ENCODE data around the gene PXDN.
"Not testable (repeated sequence)": the region's sequence is repeated elsewhere in the genome, so short reads cannot be mapped to it uniquely, and the experiment has no call there.

Gene PXDN

DNA sequence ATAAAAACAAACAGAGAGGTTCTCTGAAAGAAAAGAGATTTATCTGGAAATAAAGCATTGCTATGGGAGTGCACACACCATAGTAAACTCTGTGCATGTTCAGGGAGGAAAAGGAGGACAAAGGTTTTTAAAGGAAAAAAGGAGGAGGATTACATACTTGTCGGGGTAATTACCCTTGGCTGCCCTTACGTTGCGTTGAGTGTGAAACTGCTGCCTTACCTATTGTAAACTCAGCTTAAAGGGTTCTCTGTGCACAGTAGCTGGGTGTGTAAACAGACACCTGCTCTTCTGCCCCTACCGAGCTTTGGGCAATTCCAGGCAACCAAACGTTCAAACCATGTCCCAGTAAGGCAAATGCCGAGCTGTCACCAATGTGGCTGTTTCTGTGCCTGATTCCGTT is 29.6 kb upstream of the PXDN start:
- DNase-seq, result no peak

DNA sequence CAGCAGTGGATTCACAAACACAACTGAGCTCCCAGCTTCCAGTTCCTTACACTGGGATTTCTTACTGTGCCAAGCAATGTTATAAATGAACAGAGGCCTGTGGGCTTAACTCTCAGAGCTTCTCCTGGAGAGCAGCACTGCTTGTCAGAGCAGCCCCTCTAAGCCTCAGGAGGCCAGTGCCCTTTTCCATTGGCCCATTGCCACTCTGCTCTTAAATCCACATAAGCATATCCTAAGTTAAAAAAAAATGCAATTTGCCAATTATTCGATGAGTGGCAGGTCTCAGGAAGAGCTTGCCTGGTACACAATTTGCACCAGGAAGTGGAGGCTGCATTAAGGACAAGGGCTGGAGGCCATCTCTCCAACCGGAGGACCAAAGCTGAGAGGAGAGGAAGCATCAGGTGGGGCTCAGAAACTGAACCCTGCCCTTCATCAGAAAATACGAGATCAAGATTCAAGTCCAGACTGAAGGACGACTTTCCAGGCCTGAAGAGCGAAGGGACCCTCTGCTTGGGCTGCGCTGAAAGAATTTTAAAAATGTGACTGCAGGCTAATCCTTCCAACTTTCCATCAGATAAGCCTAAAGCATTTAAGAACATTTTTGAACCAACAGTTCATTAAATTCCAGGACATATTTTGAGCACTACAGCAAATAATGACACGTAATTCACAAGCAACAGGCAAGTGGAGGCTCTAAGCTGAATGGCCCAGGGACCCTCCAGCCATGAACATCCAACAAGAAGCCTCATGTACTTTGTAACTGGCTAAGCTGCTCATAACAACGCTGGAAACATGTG is 28.4 kb upstream of the PXDN start:
- DNase-seq, result no peak

DNA sequence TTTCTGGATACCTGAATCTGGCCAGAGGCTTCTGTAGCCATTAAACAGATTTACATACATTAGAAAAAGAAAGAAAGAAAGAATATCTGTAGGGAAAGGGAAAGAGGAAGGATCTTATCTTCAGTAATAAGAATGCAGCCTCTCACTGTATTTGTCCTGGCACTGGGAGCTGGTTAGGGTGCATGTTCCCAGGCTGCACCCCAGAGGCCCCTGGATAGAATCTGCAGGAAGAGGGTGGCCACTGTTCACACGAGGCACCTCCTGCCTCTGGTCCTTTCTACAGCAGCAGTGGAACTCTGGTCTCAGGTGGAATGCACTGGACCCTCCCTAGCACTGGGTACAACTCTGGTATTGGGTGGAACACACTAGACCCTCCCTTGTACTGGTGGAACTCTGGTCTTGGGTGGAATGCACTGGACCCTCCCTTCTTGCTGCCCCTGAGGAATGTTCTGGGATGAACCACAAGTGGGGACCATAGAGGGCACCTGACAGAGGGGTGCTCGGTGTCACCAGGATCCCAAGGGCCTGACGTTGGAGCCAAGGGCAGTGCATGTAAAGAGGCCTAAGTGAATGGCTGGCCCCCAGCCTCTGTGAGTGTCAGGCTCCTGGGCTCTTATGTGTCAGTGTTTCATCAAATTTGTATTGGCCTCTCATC is 27.4 kb upstream of the PXDN start:
- no peak for DNase-seq

DNA sequence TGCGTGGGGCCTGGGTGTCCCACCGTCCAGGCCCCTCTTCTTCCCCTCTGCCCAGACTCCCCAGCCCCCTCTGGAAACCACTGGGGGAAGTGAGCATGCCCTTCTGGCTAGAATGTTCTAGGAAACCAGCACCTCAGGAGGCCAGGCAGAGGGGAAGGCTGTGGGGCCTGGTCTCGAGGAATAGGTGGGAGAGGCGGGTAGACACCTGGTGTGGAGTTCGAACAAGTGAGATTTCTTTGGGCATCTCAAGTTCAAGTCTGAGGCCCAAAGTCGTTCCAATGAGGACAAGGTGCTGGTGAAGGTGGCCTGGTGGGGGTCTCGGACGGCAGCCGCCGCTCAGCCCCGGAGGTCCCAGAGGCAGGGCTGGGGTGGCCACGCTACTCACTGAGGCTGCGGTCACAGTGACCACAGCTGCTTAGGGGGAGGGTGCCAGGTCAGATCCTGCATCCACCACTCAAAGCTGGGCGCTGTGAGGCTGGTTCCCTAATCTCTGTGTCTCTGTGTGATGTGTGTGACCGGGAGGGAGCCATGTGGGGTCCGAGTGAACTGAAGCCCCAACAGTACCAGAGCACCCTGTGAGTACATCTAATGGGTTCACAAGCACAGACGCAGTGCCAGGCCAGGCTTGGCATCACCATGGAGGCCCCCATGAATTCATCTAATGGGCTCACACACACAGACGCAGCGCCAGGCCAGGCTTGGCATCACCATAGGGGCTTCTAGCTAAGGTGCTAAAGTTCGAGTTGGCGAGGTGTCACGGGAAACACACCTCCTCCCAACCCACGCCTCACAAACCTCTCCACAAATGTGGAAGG is 26.5 kb upstream of the PXDN start:
- no peak for DNase-seq

DNA sequence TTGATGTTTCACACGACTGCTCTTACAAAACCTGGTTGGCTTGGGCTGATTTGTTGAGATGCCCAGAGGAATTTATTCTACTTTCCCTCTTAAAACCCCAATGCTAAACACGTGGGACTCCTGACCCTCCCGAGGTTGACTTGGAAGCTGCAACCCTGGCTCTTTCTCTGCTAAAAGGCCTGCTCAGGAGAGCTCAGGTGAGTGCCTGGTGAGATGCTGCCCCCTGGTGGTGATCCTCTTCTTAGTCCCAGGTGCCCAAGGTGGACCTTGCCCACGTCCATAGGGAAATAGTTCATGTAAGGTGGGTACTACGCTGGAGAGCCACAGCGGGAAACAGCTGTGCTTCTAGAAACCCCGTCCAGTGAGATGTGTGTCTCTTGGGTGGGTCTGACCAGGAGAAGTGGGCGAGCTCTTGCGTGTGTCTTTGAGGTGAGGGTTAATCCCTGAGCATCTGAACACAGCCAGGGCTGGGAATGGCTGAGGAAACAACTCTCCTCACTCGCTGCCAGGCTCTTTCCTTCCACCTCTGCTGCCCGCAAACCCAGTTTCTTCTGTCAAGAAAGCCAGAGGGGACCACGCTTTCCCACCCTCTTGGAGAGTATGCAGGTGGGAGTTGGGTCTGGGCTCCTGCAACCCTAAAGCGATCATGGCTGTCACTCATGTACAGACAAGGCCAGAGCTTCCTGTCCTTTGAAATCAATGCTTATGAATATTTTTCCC is 25.5 kb upstream of the PXDN start:
- DNase-seq, result peak; percentile 64

DNA sequence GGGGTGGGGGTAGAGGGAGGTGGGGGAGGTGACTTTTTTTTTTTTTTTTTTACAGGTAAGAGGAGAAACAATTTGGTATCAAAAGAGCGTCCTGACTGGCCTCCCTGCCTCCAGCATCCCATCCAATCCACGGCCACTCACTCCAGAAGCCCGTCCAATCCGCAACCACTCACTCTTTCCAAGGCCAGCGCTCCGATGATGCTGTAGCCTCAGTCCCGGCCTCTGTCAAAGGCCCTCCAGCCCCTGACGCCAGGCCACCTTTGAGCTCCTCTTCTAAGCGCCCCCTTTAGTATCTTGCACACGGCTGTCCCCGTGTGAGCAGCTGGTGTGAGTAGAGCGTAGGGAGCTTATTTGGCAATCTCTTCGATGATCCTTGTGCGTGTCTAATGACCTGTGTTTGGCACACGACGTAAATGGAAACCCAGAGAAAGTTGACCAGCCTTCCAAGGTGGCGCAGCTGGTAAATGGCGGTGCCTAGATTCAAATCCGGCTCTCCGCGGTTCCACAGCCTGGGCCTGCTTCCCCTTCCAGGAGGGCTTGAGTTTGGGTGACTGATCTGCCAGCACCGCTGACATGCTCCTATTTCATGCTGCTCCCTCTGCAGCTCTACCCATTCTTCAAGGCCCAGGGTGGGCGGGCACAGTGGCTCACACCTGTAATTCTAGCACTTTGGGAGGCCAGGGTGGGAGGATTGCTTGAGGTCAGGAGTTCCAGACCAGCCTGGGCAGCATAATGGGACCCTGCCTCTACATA is 23.8 kb upstream of the PXDN start:
- no peak for DNase-seq

DNA sequence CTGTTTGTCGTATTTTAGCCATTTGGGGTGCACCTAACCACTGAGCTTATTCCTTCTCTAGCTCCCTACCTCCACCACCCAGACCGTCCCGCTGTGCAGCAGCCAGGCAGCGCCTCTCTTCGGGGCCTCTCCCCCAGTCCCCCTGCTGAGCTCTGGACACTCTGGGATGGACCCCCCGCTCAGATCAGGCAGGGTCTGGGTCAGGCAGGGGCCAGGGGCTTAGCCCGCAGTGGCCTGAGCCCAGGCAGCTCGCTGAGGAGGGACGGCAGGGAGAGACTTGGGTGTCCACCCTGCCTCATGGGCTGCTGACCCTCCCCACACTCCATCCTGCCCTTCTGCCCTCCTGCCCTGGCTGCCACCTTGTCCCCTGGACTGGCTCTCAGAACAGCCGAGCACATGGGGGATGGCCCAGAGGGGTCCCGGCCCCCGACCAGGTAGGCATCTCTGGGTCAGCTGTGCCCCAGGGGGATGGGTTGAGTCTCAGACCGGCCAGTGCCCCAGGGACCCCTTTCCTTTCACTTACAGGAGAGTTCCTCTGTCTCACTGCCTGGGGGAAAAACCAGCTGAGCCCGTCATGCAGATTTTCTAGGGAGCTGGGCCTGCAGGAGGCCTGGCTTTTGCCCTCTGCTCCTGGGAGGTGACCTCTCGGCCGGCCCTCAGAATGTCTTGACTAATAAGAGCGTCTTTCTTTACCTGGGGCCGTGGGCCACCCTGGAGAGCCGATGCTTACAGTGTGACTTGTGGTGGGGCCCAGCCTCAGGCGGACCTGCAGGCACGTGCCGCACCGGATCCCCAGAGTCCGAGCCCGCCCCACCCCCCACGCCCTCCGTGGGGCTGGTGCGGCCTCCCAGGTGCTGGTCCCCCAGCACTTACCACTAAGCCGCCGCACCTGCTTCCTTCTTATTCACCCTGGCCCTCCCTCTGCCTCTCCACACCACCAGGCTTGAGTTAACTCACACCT is 22.8 kb upstream of the PXDN start:
- DNase-seq, result no peak

DNA sequence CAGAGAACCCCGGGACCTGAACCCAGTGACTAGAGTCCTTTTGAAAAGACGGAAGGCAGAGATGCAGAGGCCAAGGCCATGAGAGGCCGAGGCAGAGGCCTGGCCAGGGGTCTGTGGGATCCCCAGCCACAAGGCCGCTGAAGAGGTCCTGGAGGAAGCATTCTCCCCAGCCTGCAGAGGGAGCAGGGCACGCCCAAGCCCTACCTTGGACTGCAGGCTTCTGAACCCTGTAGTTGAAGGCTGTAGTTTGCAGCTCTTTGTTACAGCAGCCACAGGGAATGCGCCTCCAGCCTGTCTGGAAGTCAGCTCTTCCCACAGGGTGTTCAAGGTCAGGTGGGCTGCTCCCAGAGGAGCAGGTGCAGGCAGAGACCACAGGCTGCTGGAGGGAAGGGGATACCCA is 22.1 kb upstream of the PXDN start:
- no peak for DNase-seq

DNA sequence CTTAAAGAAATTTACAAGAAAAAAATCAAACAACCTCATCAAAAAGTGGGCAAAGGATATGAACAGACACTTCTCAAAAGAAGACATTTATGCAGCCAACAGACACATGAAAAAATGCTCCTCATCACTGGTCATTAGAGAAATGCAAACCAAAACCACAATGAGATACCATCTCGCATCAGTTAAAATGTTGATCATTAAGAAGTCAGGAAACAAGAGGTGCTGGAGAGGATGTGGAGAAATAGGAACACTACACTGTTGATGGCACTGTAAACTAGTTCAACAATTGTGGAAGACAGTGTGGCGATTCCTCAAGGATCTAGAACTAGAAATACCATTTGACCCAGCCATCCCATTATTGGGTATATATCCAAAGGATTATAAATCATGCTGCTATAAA is 20.9 kb upstream of the PXDN start:
- not testable (repeated sequence) for DNase-seq

DNA sequence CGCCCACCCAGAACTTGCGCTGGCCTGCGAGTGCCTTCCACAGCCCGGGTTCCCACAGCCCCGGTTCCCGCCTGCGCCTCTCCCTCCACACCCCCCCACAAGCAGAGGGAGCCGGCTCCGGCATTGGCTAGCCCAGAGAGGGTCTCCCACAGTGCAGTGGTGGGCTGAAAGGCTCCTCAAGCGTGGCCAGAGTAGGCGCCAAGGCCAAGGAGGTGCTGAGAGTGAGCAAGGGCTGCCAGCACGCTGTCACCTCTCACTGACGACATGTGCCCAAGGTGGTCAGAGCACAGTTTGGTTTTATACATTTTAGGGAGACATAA is 15.3 kb upstream of the PXDN start:
- DNase-seq, result no peak

DNA sequence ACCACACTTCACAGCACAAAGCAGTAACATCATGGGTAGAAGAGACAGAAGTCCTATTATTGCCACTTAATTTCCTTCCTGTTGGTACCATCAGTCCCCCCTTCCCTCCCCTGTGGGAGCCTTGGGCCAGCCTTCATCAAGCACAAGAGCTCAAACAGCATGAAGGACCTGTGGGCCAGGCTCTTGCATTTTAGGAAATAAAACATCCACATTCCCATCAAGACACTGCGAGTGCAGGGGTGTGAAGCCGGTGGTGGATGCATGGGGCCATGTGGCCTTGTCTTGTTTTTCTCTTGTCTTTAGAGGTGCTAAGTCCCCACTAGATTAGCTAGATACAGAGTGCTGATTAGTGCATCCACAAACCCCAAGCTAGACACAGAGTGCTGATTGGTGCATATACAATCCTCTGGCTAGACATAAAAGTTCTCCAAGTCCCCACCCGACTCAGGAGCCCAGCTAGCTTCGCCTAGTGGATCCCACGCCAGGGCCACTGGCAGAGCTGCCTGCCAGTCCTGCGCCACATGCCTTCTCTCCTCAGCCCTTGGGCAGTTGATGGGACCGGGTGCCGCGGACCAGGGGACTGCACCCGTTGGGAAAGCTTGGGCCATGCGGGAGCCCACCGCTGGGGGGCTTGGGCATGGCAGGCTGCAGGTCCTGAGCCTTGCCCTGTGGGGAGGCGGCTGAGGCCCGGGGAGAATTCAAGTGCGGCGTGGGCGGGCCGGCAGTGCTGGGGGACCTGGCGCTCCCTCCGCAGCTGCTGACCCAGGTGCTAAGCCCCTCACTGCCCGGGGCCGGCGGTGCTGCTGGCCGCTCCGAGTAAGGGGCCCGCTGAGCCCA is 14.7 kb upstream of the PXDN start:
- no peak for DNase-seq

DNA sequence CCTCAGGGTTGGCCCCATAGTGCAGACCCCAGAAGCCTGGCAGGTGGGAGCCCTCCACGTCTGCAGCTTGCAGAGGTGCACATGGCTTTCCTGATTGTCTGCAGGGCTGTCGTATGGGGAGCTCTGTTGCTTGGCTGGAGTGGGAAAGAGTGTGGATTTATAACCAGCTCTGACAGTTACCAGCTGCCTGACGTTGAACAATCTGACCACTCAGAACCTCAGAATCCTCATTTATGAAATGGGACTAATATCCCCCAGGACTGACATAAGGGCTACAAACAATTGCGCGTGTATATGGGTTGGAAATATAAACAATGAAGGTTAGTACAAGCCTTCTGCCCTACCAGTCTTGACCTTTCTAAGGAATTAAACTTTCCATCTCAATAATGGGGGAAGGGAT is 13.9 kb upstream of the PXDN start:
- no peak for DNase-seq

DNA sequence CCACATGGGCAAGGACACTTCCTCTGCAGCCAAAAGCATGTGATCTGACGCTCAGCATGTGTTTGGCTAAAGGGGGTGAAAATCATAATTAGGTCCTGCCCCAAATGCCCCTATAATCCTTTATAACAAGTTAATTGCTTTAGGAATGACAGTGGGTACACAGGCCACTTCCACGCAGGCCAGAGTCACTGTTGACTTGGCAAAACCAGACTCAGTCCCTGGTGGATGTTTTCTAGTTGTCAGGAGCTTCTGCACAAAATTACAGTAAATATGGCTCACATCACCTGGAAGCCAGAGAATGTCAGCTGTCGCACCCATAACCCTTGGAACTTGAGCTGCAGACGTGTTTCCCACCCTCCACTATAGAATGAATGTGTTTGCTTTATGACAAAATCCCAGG is 13.3 kb upstream of the PXDN start:
- DNase-seq, result no peak

DNA sequence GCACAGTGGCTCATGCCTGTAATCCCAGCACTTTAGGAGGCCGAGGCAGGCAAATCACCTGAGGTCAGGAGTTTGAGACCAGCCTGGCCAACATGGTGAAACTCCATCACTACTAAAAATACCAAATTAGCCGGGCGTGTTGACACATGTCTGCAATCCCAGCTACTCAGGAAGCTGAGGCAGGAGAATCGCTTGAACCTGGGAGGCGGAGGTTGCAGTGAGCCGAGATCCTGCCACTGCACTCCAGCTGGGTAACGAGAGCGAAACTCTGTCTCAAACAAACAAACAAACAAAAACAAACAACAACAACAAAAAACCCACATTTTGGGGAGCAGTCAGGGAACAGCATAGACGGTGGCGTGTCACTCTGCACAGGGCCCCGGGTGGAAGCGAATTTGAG is 12.8 kb upstream of the PXDN start:
- DNase-seq, result not testable (repeated sequence)

DNA sequence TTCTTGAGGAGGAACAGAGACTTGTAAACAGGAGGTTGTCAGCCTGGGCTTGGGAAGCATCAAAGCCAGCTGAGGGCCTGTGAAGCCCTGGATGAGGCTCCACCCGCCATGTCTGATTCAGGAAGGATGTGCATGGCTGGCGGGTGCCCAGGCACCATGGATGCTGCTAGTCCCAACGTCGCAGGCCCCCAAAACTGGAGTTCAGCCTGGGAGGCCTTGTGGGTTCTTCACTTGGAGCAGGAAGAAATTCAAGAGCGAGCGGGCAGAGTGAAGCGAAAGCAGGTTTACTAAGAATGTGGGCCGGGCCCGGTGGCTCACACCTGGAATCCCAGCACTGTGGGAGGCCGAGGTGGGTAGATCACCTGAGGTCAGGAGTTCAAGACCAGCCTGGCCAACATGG is 12.1 kb upstream of the PXDN start:
- DNase-seq, result no peak

DNA sequence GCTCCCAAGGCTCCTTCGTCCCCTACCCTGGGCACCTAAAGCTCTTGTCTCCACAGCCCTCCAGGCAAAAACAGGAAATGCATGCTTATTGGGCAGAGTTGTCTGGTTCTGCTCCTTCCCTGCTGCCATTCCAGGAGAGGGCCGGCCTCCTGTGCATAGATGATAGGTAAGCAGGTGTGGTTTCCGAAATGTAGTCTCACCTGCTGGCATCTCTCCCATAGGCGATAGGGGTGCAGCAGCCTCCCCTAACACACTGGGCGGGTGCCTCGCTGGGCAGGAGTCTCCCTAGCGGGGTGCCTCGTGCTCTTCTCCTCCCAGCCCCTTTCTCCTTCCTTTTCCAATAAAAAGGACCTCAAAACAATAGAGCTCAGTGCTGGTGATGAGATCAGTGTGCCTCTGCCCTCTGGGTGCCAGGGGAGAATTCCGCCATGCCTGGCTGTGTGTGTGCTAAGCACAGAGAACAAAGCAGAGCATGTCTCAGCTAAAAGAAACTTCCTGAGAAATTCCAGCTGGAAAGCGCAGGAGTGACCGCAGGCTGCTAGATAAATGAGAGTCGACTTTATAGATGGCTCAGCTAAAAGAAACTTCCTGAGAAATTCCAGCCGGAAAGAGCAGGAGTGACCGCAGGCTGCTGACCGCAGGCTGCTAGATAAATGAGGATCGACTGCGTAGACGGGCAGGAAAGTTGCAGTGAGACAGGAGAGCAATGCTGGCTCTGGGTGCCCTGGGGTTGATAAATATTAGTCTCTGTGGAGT is 11.3 kb upstream of the PXDN start:
- no peak for DNase-seq

DNA sequence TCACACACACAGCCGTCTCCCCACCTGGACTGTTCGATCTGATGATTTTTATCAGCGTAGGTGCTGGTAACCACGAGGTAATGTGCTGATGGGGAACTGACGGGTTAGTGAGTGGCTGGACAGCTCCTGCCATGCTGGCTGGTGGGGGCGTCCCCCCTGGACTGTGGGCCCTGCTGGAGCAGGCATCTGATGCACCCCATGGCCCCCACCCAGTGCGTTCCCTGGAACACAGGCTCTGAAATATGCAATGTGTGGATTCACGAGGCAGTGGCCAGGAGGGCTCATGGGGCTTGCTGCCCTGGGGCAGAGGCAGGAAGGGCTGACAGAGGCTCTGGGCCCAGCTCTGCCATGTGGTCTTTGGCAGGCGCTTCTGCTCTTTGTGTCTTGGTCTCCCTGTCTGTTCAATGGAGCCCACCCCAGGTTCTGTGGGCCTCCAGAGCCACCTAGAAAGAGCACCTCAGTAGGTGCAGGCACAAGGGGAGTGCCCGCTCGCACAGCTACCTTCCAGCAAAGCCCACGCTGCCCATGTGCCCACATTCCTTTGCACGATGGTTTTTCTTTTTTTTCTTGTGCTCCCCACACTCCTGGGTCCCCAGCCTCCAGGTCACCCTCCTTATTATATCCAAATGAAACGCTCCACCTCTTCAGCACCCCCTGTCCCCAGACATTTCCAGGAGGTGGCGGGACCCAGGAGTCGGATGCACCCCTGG is 10.3 kb upstream of the PXDN start:
- DNase-seq, result no peak

DNA sequence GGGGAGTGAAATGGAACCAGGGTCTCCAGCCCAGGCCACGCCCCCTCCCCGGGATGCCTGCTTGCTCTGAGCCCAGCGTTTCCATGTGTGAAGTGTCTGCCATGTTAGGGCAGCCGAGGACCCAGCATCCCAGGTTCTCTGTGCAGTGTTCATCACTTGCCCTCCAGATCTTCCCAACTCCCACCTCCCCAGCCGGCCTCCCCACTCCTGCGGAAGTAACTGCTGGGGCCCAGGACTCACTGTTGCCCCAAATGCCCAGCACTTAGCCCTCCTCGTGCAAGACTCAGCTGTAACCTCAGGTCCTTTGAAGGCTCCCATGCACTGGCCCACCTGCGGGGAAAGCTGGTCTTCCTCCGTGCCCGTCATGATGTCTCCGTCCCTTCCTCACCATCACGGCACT is 9.7 kb upstream of the PXDN start:
- DNase-seq, result no peak

DNA sequence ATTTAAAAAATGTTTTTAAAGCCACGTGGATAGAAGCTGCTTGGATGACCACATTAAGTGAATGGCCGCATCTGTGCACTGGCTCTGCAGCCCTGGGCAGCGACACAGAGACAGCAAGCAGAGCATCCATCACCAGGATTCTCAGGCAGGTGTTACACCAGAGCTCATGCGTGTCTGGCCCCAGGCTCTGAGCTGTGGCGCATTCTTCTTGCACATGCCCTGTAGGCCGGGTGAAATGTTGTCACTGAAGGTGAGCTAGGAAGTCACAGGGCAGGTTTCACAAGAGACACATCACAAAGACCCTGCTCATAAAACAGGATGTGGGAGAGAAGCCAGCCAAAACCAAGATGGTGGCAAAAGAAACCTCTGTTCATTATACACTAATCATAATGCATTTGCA is 8.4 kb upstream of the PXDN start:
- DNase-seq, result no peak
